Stimulated activated naive CD4-positive, alpha-beta T cell treated with Interleukin-2 at 50 U/mL for 16 hours (primary cell): ENCODE data around the gene PIGL.
"Not testable (repeated sequence)": the region's sequence is repeated elsewhere in the genome, so short reads cannot be mapped to it uniquely, and the experiment has no call there.

ENCODE experiments used
- DNase-seq: peaks from one replicate; lab custom pipeline; 2025; lab: John Stamatoyannopoulos, UW

PIGL gene

DNA sequence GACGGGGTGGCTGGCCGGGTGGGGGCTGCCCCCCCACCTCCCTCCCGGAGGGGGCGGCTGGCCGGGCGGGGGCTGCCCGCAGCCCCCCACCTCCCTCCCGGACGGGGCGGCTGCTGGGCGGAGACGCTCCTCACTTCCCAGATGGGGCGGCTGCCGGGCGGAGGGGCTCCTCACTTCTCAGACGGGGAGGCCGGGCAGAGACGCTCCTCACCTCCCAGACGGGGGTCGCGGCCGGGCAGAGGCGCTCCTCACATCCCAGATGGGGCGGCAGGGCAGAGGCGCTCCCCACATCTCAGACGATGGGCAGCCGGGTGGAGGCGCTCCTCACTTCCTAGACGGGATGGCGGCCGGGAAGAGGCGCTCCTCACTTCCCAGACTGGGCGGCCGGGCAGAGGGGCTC lies 95.1 kb downstream of the PIGL start:
- DNase-seq, result not testable (repeated sequence)

DNA sequence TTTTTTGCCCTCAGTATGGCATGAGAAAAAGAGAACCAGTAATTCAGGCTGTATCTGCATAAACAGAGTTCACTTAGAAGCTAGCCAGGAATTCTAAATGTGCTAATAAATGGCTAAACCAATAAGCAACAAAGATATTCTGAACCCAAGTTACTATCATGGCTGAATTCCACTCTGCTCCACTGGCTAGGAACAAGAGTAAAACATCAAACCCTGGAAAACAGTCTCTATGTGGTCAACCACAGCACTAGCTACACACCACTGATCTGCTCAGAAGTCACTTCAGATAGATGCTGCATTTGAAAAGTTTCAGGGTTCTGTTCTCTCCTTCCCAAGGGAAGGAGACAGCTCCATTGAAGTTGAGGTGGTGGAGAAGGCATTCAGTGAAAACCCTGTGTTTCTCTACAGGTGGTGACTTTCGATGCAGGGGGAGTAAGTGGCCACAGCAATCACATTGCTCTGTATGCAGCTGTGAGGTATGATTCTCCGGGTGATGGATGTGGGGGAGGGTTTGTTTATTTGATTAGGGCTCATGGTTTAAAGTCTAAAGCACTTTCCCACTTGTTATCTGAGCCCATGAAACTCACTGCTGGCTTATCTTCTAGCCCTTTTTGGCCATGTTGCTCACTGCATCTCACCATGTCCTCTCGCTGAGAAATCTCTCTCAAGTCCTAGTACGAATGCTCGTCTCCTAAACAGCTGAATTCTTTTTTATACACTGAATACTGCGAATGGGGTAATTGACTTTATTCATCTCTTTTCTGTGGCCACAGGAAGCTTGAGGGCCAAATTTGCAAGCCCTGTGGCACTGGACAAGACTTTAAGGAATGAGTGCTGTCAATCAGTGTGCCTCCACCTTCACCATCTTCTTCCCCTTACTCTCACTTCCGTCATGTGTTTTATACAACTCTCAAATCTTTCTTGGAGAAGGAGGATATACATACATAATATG lies 96.4 kb downstream of the PIGL start:
- no peak for DNase-seq

DNA sequence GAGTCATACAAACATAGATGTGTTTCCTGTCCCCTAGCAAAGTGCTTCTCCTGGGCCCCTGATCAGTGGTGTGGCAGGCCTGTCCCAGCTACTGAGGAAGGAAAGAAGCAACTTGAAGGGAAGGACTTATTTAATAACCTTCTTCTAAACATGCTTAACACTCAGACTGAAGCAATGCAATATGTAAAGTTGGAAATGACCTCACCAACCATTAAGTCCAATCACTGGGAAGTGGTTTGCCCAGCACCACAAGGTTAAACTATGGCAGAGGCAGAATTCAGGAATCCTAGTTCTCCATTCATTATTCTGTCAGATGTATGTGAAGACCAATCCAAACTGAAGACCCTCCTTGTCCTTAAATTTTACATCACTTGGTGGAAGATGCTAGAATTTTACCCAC lies 97.2 kb downstream of the PIGL start:
- no peak for DNase-seq

DNA sequence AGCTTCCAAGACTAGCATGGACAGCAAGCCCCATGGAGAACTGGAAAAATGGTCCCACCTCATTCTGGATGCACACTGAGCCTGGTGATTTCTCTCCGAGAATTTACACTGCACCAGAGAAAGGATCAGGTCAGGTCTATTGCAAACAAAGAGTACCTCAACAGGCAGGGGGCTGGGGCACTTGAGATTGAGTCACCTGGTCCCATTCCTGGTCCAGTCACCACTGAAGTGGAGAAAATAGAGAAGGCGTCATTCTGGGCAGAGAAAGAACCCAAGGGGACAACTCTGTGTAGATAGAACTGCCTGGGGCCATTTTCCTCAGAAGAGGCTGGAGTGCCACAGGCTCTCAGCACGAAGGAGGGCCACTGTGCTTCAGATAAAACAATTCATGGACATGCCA lies 97.8 kb downstream of the PIGL start:
- no peak for DNase-seq

DNA sequence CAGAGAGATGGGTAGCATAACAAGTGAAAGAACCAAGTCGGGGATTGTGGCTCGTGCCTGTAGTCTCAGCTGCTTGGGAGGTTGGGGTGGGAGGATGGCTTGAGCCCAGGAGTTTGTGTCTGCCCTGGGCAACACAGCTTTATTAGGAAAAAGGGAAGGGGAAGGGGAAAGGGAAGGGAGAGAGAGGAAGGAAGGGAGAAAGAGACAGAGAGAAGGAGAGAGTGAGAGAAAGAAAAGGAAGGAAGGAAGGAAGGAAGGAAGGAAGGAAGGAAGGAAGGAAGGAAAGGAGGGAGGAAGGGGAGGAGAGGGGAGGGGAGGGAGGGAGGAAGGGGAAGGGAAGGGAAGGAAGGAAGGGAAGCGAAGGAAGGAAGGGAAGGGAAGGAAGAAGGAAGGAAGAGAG lies 103.0 kb downstream of the PIGL start:
- DNase-seq, result no peak

DNA sequence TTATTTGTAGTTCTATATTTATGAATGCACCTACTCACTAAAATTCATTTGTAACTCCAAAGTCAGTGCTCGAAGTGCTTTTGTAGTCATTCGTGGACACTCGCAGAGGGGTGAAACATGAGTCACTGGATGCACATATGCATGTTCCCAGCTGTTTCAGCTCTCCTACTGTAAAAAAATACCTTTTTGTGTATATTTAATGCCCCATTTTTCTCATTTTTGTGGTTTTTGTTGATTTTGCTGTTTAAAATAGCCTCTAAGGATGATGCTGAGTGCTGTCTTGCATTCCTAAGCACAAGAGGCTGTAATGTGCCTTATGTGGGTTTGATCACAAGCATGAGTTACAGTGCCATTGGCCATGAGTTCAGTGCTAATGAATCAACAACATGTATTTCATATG lies 105.6 kb downstream of the PIGL start:
- no peak for DNase-seq

DNA sequence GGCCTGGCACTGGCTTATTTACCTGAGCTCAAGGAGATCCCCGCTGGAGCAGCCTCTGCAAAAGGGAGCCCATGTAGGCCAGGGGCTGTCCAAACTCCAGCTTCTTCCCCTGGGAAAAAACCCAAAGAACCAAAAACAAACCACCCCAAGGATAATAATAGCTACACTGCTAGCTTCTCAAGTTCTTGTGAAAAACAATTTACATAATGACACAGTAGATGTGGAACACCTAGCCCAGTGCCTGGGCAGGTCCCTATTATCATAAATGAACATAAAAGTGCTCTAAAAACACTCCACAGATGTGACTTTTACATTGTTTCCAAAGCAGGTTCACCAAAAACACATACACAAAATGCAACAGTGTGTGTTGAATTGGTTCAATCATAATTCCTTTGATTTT lies 109.0 kb downstream of the PIGL start:
- DNase-seq, result no peak

DNA sequence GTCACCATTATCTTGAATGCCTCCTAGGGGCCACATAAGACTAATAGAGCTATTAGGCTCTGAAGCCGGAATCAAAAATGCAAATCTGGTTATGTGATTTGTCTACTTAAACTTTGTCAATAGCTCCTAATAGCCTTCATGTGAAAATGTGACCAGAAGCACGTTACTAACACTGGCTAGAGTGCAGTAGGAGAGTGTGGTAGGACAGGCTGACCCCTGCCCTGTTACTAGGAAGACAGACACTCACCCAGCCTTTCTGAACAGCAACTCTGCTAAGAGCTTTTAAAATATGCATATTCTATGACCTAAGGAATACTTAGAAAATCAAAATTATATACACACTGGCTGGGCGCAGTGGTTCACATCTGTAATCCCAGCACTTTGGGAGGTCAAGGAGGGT lies 110.0 kb downstream of the PIGL start:
- DNase-seq, result no peak

DNA sequence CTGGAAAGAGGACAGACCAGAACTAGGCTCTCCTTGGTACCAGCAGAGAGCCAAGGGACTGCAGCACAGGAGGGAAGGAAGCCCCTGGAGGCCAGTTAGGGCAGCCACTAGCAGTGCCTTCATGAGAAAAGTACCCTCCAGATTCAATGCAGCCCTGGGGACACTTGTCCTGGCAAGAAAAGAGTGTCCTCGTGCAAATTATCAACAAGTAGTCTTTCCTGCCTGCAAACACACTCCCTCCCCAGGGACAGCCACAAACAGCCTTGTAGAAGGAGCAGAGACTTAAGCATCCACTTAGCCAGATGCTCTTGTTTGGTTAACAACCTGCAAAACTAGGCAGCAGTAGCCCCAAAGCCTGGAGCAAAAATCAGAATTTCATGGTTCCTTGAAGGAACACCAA lies 112.0 kb downstream of the PIGL start:
- no peak for DNase-seq

DNA sequence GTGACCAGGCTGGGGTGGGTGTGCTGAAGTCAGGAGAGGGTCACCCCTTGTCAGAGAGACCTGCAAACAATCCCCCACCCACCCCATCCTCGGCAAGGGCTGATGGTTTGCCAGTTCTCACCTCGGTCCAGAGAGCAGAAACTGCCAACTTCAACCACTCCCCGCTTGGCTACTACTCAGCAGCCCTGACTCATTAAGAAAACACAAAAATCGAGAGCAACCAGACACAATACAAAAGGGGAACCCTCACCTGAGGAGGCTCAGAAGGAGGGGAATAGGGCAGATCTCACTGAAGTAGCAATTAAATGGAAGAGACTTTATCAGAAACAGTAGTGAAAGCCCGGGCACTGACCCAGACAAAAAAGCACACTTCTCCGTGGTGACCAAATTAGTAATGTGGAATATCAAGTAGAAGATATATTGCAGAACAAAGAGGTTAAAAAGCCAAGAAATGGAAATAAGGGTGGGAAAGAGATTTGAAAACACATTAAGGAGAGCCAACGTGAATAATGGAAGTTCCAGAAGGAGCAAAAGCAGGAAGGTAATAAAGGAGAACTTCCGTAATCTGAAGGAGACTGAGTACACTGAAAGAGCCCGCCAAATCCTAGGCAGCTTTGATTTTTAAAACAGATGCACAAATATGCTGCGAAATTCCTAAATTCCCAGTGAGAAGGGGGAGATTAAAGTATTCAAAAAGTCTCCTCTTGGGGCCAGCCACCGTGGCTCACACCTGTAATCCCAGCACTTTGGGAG lies 112.7 kb downstream of the PIGL start:
- DNase-seq, result no peak

DNA sequence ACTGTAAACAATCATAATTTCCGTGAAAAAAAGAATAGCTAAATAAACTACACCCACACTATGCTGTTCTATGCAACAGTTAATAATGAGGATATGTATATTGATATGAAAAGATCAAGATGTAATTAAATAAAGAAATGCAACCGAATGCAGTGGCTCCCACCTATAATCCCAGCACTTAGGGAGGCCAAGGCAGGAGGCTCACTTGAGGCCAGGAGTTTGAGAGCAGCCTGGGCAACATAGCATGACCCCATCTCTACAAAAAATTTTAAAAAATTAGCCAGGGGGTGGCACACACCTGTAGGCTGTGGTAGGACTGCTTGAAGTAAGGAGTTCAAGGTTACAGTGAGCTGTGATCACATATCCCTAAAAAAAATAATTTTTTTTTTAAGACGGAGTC lies 121.4 kb downstream of the PIGL start:
- no peak for DNase-seq

DNA sequence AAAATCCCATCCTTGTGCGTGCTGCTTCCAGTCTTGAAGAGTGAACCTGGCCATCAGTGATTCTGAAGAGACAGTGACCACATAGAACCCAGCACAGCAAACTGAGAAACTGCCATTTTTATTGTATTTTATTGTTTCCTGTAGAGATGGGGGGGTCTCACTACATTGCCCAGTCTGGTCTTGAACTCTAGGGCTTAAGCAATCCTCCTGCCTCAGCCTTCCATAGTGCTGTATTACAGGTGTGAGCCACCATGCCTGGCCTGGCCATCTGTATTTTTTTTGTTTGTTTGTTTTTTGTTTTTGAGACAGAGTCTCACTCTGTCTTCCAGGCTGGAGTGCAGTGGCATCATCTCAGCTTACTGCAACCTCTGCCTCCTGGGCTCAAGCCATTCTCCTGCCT lies 122.4 kb downstream of the PIGL start:
- no peak for DNase-seq

DNA sequence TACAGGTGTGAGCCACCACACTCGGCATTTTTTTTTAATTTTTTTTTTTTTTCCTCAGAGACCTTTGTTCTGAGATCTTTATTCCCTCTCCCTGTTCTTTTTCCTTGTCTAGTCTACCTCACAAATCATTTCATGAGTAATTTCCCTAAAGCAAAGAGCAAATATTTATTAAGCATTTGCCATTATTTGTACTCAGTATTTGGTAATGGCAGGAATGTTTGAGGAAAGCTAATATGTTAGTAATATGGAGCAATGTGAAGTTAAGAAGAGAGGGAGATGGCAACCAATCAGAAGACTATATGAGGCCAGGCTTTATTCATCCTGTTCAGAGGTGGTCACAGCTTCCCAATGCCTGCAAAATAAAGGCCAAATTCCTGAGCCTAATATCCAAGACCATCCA lies 122.9 kb downstream of the PIGL start:
- DNase-seq, result no peak

DNA sequence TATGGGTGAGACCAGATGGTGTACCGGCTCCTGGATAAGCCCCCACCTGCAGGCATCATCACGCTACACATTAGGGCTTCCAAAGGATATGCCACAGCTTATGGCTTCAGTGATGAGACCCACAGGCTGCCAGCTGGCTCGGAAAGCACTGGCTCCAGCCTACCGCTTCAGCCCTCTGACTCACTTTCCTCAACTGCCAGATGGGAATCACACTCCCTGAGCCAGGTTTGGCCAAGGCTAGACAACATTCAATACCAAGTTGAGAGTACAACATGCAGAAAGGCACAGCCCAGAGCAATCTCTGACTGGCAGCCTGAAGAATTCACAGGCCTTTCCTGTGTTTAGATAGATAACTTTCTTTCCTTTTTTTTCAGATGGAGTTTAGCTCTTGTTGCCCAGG lies 126.0 kb downstream of the PIGL start:
- no peak for DNase-seq

DNA sequence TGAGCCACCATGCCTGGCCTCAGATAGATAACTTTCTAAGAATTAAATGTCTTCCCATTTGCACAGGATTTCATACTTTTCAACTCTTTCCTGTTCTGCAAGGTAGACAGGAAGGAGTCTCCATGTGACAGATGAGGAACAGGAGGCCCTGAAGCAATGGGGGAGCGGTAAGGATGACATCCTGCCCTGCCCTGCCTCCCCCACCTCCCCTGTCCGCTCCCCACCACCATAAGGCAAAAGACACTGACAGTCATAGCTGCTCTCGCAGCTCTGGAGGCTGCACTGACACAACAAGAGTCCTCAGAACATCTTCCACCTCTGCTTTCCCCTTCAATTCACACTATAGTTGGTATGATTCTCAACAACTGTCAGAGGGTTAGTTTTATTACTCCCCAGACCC lies 126.6 kb downstream of the PIGL start:
- no peak for DNase-seq

DNA sequence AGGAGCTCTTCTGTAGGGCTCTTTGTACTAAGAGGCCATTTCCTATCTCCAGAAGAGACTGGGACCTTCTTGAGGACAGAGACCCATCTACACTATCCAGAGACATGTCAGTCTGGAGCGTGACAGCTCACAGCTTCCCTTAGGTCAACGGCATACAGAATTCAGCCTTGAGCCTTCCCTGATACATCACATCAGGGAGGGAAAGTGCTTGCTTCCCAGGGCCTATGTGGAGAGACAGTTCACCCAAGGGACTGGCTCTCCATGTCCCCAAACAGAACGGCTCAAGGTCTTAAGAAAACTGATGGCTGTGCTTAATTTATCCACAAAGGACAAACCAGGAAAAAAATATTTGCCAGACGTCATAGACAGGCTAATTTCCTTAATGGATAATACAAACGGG lies 128.6 kb downstream of the PIGL start:
- DNase-seq, result no peak

DNA sequence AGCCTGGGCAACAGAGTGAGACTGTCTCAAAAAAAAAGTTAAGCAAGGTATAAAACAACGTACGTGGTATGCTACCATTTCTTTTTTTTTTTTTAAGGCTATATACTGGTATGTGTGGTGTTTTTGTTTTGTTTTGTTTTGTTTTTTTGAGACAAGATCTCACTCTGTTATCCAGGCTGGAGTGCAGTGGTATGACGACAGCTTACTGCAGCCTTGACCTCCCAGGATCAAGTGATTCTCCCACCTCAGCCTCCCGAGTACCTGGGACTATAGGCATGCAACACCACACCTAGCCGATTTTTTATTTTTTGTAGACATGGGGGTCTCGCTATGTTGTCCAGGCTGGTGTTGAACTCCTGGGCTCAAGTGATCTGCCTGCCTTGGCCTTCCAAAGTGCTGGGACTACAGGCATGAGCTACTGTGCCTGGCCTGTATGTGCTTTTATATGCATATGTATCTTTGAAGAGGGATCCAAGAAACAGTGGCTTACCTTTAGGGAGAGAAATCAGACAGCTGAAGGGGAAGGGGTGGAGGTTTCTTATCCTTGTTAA lies 129.8 kb downstream of the PIGL start:
- DNase-seq, result no peak

DNA sequence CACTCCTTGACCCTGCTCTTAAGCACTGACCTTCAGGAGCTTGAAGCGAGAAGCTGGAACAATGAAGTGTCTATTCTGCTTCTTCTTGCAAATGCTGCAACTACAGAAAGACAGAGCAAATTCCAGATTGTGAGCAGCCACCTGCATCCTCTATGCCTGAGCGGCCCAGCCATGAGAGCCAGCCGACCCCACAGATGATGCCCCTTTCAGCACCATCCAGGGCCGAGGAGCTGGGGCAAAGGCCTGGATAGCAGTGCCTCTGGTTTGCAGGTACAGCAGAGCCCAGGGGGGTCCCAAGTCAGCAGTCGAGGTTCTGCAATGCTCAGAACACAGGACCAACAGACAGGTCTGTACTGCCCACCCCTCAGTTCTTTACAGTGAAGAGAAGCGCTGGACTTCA lies 131.6 kb downstream of the PIGL start:
- DNase-seq, result no peak

DNA sequence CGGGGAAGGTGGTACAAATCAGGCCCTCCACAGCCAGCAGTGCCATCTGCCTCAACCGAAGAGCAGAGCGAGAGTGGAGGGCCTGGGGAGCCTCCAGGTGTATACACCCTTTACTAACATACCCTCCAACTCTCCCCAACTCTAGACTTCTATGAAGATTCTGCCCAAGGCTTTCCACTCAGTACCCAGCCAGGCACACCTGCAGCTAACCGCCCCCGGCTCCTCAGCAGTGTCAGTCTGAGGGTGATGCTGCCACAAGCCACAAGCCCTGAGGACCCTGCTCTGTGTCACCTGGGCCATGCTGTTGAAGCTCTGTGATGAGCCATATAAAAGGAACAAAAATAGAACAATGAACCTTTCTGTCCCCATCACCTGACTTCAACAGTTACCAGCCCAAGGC lies 132.4 kb downstream of the PIGL start:
- no peak for DNase-seq

DNA sequence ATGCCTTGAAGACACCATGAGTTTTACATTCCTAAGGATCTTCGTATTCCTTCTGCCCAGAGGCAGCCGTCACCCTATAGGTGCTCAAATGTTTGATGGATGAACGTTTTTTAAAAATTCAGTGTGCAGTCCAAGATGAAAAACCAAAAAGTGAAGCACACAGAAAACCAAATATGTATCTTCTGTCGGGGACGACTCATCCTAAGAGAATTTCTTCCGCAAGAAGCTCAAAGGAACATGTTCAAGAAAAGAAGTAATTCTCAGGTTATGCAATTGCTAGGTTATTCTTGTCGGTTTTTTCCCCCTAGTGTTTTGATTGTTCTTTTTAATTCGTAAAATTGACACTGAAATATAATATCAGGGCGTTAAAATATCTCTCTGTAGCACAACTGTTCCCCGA lies 134.8 kb downstream of the PIGL start:
- no peak for DNase-seq

DNA sequence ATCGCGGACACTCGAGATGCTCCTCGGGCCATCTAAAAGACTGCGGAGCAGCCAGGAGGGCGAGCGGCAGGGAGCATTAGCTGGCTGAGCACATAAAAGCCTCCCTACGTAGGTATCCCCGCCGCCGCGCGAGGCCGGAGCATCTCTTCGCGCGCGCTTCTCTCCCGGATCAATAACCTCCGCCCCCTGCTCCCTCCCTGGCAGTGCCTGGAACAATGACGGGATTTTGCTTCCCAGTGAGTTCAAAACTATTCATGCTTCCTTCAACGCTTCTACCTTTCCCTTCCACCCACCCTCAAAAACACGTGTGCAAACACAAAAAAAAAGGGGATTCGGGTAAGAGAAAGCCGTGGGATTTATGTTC lies 135.3 kb downstream of the PIGL start:
- peak; percentile 3 for DNase-seq

DNA sequence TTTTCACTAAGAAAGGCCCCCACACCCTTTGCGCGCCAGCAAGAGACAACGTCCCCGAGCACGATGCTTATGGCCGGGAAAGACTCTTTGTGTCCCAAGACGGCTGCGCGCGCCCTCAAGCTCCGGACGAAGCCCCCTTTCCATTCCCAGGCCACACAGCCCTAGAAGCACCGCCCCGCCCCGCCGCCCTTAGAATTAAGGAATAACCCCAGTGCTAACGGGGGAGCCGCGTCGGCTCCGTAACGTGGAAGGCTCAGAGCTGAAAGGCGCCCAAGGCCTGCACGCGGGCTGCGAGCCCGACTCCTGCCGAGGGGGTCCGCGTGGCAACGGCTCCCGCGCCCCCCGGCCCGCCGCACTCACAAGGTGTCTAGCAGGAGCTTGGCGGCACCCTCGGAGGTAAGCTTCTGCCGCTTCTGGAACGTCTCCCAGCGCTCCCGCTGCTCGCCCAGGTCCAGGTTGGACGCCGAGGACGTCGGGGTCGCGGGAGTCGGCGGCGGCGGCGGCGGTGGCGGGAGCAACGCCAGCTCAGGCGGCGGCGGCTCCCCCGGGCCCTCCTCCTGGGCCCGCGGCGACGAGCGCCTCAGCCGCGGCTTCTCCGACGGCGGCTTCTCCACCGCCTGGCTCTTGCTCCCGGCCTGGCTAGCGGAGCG lies 135.8 kb downstream of the PIGL start:
- peak; percentile 21 for DNase-seq
